Measurements from ENCODE around the gene TMEM141. TPM values are rescaled to one million over a fixed set of nuclear protein-coding genes. Genes with fewer than 3 reads are reported as not detected.

Gene TMEM141
- total RNA-seq, 4 donors from 2014 or later = 43.1 to 88.1 (median 70.9) TPM

- TF ChIP-seq CTCF (IDR thresholded peaks at IDR 0.05) = no peak
- no peak for DNase-seq (ENCODE audit: low spot score)
- ATAC-seq (ENCODE audit: low FRiP score) = no peak
Measured at GRCh38 chr9:136769710-136770191, 21.4 kb upstream of the TMEM141 start.

- ATAC-seq (ENCODE audit: low FRiP score) (no peak), DNase-seq (ENCODE audit: low spot score) (no peak)
- TF ChIP-seq CTCF (IDR thresholded peaks at IDR 0.05) = no peak
Measured at GRCh38 chr9:136771907-136772415, 19.2 kb upstream of the TMEM141 start.

- ATAC-seq (ENCODE audit: low FRiP score) = no peak
- DNase-seq (ENCODE audit: low spot score) = no peak
- no peak for TF ChIP-seq CTCF (IDR thresholded peaks at IDR 0.05)
Measured at GRCh38 chr9:136773386-136774044, 17.6 kb upstream of the TMEM141 start.

- TF ChIP-seq CTCF (IDR thresholded peaks at IDR 0.05) = no peak
- DNase-seq (ENCODE audit: low spot score) = no peak
- no peak for ATAC-seq (ENCODE audit: low FRiP score)
Measured at GRCh38 chr9:136774416-136775045, 16.6 kb upstream of the TMEM141 start.

- no peak for DNase-seq (ENCODE audit: low spot score)
Measured at GRCh38 chr9:136775191-136775590, 16.0 kb upstream of the TMEM141 start.

GRCh38 chr9:136776947-136777346 lies 14.2 kb upstream of the TMEM141 start:
- TF ChIP-seq CTCF (IDR thresholded peaks at IDR 0.05) = no peak
- DNase-seq (ENCODE audit: low spot score) (no peak), ATAC-seq (ENCODE audit: low FRiP score) (no peak)

More at GRCh38 chr9:136775191-136775590, 16.0 kb upstream of the TMEM141 start:
- no peak for TF ChIP-seq CTCF (IDR thresholded peaks at IDR 0.05)
- no peak for ATAC-seq (ENCODE audit: low FRiP score)

Measured in omental fat pad (tissue), 4 donors.